GM23248 (cell line): ENCODE measurements around the gene RBM22. TPM values are rescaled to one million over a fixed set of nuclear protein-coding genes. Genes with fewer than 3 reads are reported as not detected.

ENCODE experiments used
- DNase-seq: peaks from one replicate; pipeline ENCODE4 v3.0.0-alpha.2; 2015
- H2AFZ ChIP-seq: fragments of 200-600 bp; sonication (generic); 2 replicates; pipeline ENCODE4 v1.6.1; 2016; ENCODE audit warnings: antibody characterized with exemption
- H3F3A ChIP-seq: fragments of 200-600 bp; sonication (generic); 2 replicates; pipeline ENCODE4 v1.6.1; 2016; ENCODE audit warnings: mild to moderate bottlenecking, antibody characterized with exemption, mixed run types; ENCODE audit not compliant: insufficient read depth
- H3K27ac ChIP-seq: fragments of 200-600 bp; sonication (generic); 2 replicates; pipeline ENCODE4 v1.5.1; 2016; ENCODE audit warnings: mild to moderate bottlenecking
- H3K27me3 ChIP-seq: fragments of 200-600 bp; sonication (generic); replicated peaks from 2 replicates; pipeline ENCODE4 v1.6.1; 2016; ENCODE audit warnings: mild to moderate bottlenecking; ENCODE audit not compliant: insufficient read depth
- H3K36me3 ChIP-seq: fragments of 200-600 bp; sonication (generic); 2 replicates; pipeline ENCODE4 v1.6.1; 2016; ENCODE audit warnings: low read depth, mild to moderate bottlenecking
- H3K4me1 ChIP-seq: fragments of 200-600 bp; sonication (generic); 2 replicates; pipeline ENCODE4 v1.6.1; 2016; ENCODE audit warnings: mild to moderate bottlenecking; ENCODE audit not compliant: insufficient read depth
- H3K4me2 ChIP-seq: fragments of 200-600 bp; sonication (generic); one replicate; pipeline ENCODE4 v1.6.1; 2016; ENCODE audit warnings: mild to moderate bottlenecking; ENCODE audit not compliant: unreplicated experiment
- H3K4me3 ChIP-seq: fragments of 200-600 bp; sonication (generic); 2 replicates; pipeline ENCODE4 v1.5.1; 2016; ENCODE audit warnings: mild to moderate bottlenecking
- H3K79me2 ChIP-seq: fragments of 200-600 bp; sonication (generic); 2 replicates; pipeline ENCODE4 v1.6.1; 2016; ENCODE audit warnings: mild to moderate bottlenecking; ENCODE audit not compliant: insufficient read depth
- H3K9ac ChIP-seq: fragments of 200-600 bp; sonication (generic); 2 replicates; pipeline ENCODE4 v1.6.1; 2016; ENCODE audit warnings: mild to moderate bottlenecking
- H3K9me2 ChIP-seq: fragments of 200-600 bp; sonication (generic); 2 replicates; pipeline ENCODE4 v1.6.1; 2016; ENCODE audit warnings: mixed run types, mild to moderate bottlenecking, moderate library complexity; ENCODE audit not compliant: insufficient read depth
- H3K9me3 ChIP-seq: fragments of 200-600 bp; sonication (generic); one replicate; pipeline ENCODE4 v1.6.1; 2017; ENCODE audit warnings: low read depth
- H4K20me1 ChIP-seq: fragments of 200-600 bp; sonication (generic); 2 replicates; pipeline ENCODE4 v1.6.0; 2016; ENCODE audit not compliant: insufficient read depth
- EZH2 ChIP-seq: fragments of 200-600 bp; sonication (generic); IDR thresholded peaks from 2 replicates; pipeline ENCODE4 v1.6.1; 2018; ENCODE audit warnings: antibody characterized with exemption, mild to moderate bottlenecking; ENCODE audit not compliant: insufficient read depth, poor library complexity, severe bottlenecking
- EZH2phosphoT487 ChIP-seq: fragments of 200-600 bp; sonication (generic); IDR thresholded peaks from 2 replicates; pipeline ENCODE4 v1.6.1; 2018; ENCODE audit warnings: antibody characterized with exemption, moderate library complexity, mild to moderate bottlenecking, low read depth; ENCODE audit not compliant: insufficient read depth
- WGBS, 2 experiments: methylation state at CpG; one replicate each; pipeline ENCODE4 v1.1.6; 2015 to 2017; ENCODE audit warnings: low lambda C conversion rate in 2 of 2, low coverage in 1 of 2; ENCODE audit errors: missing lambda C conversion rate in 2 of 2; 5-methylcytosine and 5-hydroxymethylcytosine counted together
- in situ Hi-C: fragments of 300-500 bp; cut with MboI; formaldehyde crosslinking; loops from 2 replicates; pipeline ENCODE4 v1.15.0; 2020
- polyA plus RNA-seq: library from polyadenylated mRNA; unstranded; fragments of >200 nt; fragmentation: Nextera tagmentation; extraction: Ambion mirVana; gene quantifications from 2 replicates; pipeline ENCODE4 v1.2.1, GENCODE V29; 2016
- total RNA-seq: library from RNA; depleted of rRNA; stranded (reverse); fragments of >200 nt; shearing (Covaris generic); gene quantifications from 2 replicates; pipeline ENCODE4 v1.2.3, GENCODE V29; 2014

RBM22 gene
- total and polyA plus RNA-seq, 2 experiments from 2014 or later = 24.6 to 35.5 TPM

- Histone ChIP-seq H3K36me3 (0 out of 2 replicates have a peak, but pooled peaks cover 5% of the 10 kb centered on the region), H3K9ac (no peak overlapping the region), H2AFZ (no peak overlapping the region), H3K79me2 (peaks cover 21% of the 10 kb centered on the region), H3K27me3 (no peaks in the 10 kb centered on the region), H3K9me2 (no peaks in the 10 kb centered on the region), H3K9me3 (no peaks in the 10 kb centered on the region), H3K4me1 (peaks cover 15% of the 10 kb centered on the region), H3F3A (0 out of 2 replicates have a peak, but pooled peaks cover 5% of the 10 kb centered on the region), H4K20me1 (no peaks in the 10 kb centered on the region), H3K4me2 (no peak overlapping the region), H3K4me3 (no peak overlapping the region), H3K27ac (no peak overlapping the region)
- TF ChIP-seq EZH2phosphoT487 (no peak), EZH2 (no peak)
- DNase-seq = no peak
- in situ Hi-C loops = loop anchor here (5.0 kb wide), 1 partner anchor 83 kb away; no protein-coding TSS in a partner anchor
- 91 to 92% methylated on average over 37 to 38 of the region's 38 CpGs for WGBS, 2 experiments
Observed at GRCh38 chr5:150650021-150651006, 50.5 kb downstream of the RBM22 start.

- H3K9me3 ChIP-seq = no peaks in the 10 kb centered on the region
- peaks cover 25% of the 10 kb centered on the region for H3K4me1 ChIP-seq
- 92 to 96% methylated on average over 42 to 46 of the region's 46 CpGs for WGBS, 2 experiments
- no peaks in the 10 kb centered on the region for H3K9me2 ChIP-seq
- H3K36me3 ChIP-seq = 0 out of 2 replicates have a peak, but pooled peaks cover 5% of the 10 kb centered on the region
- no peak overlapping the region for H3K9ac ChIP-seq
- H3K4me2 ChIP-seq = no peak overlapping the region
- no peak overlapping the region for H3K27ac ChIP-seq
- no peak for TF ChIP-seq EZH2phosphoT487
- no peak for TF ChIP-seq EZH2
- no peak overlapping the region for H2AFZ ChIP-seq
- H3K79me2 ChIP-seq = peaks cover 27% of the 10 kb centered on the region
- no peaks in the 10 kb centered on the region for H3K27me3 ChIP-seq
- no peak for DNase-seq
- H3F3A ChIP-seq = 0 out of 2 replicates have a peak, but pooled peaks cover 5% of the 10 kb centered on the region
- in situ Hi-C loops = loop anchor here (5.0 to 10.0 kb wide), 2 partner anchors 82 to 185 kb away; no protein-coding TSS in a partner anchor
- H4K20me1 ChIP-seq = no peaks in the 10 kb centered on the region
- H3K4me3 ChIP-seq = no peak overlapping the region
Observed at GRCh38 chr5:150649108-150650020, 51.5 kb downstream of the RBM22 start.

- Histone ChIP-seq H3K9me3 (no peaks in the 10 kb centered on the region), H3K27me3 (no peaks in the 10 kb centered on the region), H3K4me2 (no peak overlapping the region), H3K4me1 (peaks cover 28% of the 10 kb centered on the region), H3K27ac (no peak overlapping the region), H3K9me2 (no peaks in the 10 kb centered on the region), H3K79me2 (peaks cover 34% of the 10 kb centered on the region), H3K4me3 (no peak overlapping the region), H3K9ac (no peak overlapping the region), H3F3A (no peaks in the 10 kb centered on the region), H3K36me3 (0 out of 2 replicates have a peak, but pooled peaks cover 5% of the 10 kb centered on the region), H2AFZ (no peak overlapping the region), H4K20me1 (no peaks in the 10 kb centered on the region)
- WGBS, 2 experiments = 90 to 93% methylated on average over 16 of the region's 16 CpGs
- no peak for TF ChIP-seq EZH2phosphoT487
- TF ChIP-seq EZH2 = no peak
- in situ Hi-C loops = loop anchor here (10.0 kb wide), 1 partner anchor 184 kb away; no protein-coding TSS in a partner anchor
- DNase-seq = no peak
Observed at GRCh38 chr5:150648294-150649107, 52.4 kb downstream of the RBM22 start.
